Fibroblast of peridontal ligament (primary cell): Measurements from ENCODE around the gene SLC8A1.

Source experiments
- DNase-seq: peaks from one replicate; pipeline ENCODE4 v3.0.0-alpha.2; 2010; ENCODE audit errors: extremely low read depth

Gene SLC8A1

GRCh38 chr2:40193670-40194026, 258.2 kb downstream of the SLC8A1 start:
- DNase-seq: no peak

GRCh38 chr2:40192864-40193669, 258.8 kb downstream of the SLC8A1 start:
- DNase-seq: peak; percentile 52

GRCh38 chr2:40190457-40190856, 261.4 kb downstream of the SLC8A1 start:
- no peak for DNase-seq

GRCh38 chr2:40189881-40190280, 262.0 kb downstream of the SLC8A1 start:
- no peak for DNase-seq

- DNase-seq: no peak
Observed at GRCh38 chr2:40187054-40187453, 264.8 kb downstream of the SLC8A1 start.

GRCh38 chr2:40184551-40184950, 267.3 kb downstream of the SLC8A1 start:
- no peak for DNase-seq

GRCh38 chr2:40181855-40182254, 270.0 kb downstream of the SLC8A1 start:
- no peak for DNase-seq

GRCh38 chr2:40179801-40180200, 272.1 kb downstream of the SLC8A1 start:
- DNase-seq: no peak

- no peak for DNase-seq
Observed at GRCh38 chr2:40178971-40179370, 272.9 kb downstream of the SLC8A1 start.

GRCh38 chr2:40178171-40178778, 273.6 kb downstream of the SLC8A1 start:
- no peak for DNase-seq

GRCh38 chr2:40177366-40177765, 274.5 kb downstream of the SLC8A1 start:
- peak; percentile 57 for DNase-seq

GRCh38 chr2:40173276-40173675, 278.6 kb downstream of the SLC8A1 start:
- peak; percentile 43 for DNase-seq

GRCh38 chr2:40169856-40170255, 282.0 kb downstream of the SLC8A1 start:
- no peak for DNase-seq

- DNase-seq: peak; percentile 22
Observed at GRCh38 chr2:40169430-40169829, 282.5 kb downstream of the SLC8A1 start.

- peak; percentile 66 for DNase-seq
Observed at GRCh38 chr2:40168546-40168945, 283.3 kb downstream of the SLC8A1 start.

- DNase-seq: no peak
Observed at GRCh38 chr2:40168032-40168431, 283.9 kb downstream of the SLC8A1 start.

- DNase-seq: no peak
Observed at GRCh38 chr2:40166006-40166405, 285.9 kb downstream of the SLC8A1 start.

- peak; percentile 85 for DNase-seq
Observed at GRCh38 chr2:40165509-40165844, 286.4 kb downstream of the SLC8A1 start.

GRCh38 chr2:40164736-40165508, 287.0 kb downstream of the SLC8A1 start:
- no peak for DNase-seq

GRCh38 chr2:40161986-40162385, 289.9 kb downstream of the SLC8A1 start:
- no peak for DNase-seq

GRCh38 chr2:40160751-40161218, 291.1 kb downstream of the SLC8A1 start:
- peak; percentile 82 for DNase-seq

- no peak for DNase-seq
Observed at GRCh38 chr2:40159333-40159732, 292.6 kb downstream of the SLC8A1 start.

GRCh38 chr2:40158781-40159180, 293.1 kb downstream of the SLC8A1 start:
- no peak for DNase-seq
